ENCODE results near the gene CLDN15. TPM values are rescaled to one million over a fixed set of nuclear protein-coding genes. Genes with fewer than 3 reads are reported as not detected.

Gene CLDN15
- polyA plus RNA-seq, 1 donor, result 12.1 TPM

DNA sequence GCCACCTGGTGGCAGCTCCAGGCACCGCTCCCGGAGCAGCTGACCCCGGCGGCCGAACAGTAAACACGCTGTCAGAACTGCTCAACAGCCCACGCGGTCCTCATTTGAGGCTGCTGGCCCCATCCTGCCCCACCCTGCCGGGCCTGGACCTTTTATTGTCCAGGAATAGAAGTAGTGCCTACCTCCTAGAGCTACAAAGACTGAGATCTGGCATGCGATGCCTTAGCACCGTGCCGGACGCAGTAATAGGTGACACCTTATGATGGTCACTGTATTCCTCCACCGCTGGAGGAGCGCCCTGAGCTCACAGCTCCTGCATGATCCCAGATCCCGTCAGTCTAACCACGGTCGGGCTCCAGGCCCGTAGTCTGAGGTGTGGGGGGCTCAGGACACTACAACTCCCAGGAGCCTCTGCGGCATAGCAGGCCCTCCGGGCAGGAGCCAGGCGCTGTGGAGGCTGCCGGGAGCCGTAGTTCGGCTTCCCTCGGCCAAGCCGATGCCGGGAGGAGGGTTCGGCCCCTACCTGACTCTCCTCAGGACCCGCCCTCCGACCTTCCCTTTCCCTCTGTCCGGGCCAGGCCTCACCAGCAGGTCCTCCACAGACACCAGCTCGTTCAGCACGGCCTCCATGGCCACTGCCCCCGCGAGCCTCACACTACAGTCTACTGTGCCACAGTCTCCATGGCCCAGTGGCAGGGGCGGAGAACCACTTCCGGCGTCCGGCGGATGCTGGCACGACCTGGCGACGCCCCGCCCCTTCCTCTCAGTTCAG, 7.0 kb upstream of the CLDN15 start, which contains the start of gene FIS1:
TSS of gene FIS1 (minus strand) at position 707 of the 772 bp plus-strand sequence. CDS start at position 630, 77 bp downstream.
- peak; percentile 89 for DNase-seq

- DNase-seq, result no peak
Observed at GRCh38 chr7:101243646-101244374, 6.2 kb upstream of the CLDN15 start.

GRCh38 chr7:101241443-101242349, 4.1 kb upstream of the CLDN15 start:
- no peak for DNase-seq

- no peak for DNase-seq
Observed at GRCh38 chr7:101241015-101241363, 3.4 kb upstream of the CLDN15 start.

DNA sequence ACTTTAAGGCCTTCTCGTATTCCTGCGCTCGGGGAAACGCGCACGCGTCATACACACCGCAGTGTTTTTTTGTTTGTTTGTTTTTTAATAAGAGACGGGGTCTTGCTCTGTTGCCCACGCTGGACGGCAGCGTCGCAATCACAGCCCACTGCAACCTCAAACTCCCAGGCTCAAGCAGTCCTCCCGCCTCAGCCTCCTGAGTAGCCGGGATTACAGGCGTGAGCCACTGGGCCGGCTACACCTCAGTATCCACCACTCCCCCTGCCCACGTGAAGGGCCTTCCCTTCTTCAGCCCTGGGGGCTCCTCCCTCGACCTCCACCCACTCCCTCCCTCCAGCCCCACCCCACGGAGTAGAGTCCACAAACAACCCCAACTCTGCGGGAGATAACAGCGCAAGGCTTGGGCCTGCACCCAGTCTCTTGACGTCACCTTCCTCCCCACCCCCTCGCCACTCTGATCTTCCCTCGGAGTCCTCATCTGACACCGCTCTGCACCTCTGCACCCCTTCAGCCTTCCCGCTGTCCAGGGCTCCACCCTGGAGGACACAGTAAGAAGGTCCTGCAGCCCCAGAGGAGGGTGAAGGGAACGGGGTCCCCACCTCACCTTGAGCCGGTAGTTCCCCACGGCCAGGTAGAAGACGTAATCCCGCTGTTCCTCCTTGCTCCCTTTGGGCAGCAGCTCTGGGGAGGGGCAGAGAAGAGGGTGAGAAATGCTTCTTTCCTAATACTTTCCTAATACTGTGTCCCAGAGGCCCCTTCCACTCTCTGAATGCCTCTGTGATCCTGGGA, 2.8 kb upstream of the CLDN15 start:
- DNase-seq, result no peak

- no peak for DNase-seq
Observed at GRCh38 chr7:101239951-101240220, 2.3 kb upstream of the CLDN15 start.

GRCh38 chr7:101239191-101239950, 1.8 kb upstream of the CLDN15 start:
- DNase-seq, result no peak

DNA sequence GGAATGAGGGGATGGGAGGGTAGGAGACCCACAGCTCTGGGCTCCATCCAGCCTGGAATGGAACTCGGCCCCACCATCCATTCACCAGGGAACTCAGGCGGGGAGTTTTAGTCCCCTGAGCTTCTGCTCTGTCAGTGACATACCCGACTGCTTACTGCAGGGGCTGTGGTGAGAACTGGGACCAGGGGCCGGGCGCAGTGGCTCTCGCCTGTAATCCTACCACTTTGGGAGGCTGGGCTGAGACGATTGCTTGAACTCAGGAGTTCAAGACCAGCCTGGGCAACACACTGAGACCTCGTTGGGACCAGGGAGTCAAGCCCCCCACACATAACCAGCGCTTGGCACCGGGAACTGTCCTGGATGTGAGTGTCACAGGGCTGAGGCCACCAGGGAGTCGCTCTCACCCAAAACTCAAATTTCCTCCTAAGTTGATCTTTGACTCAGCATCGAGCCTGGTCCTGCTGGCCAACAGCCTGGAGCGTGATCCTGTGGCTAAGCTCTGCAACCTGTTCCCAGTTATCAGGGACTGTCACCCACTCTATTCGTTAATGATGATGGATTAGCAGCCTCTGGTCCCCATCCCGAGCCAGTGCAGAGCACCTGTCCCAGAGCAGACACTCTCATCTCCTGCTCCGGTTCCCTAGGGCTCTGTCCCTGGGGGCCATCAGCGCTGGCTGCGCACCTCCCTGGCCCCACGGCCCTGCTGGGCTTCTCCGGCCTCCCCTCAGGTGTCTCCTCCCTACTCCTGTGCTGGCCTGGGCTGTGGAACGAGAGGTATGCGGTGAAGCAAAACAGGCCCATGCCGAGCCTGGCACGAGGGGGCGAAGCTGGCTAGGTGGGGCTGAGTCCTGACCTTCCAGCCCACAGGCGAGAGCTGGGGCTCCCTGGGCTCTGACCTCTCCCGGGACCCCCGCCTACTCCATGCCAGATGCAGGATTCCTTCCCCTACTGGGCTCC, 902 bp upstream of the CLDN15 start:
- no peak for DNase-seq

DNA sequence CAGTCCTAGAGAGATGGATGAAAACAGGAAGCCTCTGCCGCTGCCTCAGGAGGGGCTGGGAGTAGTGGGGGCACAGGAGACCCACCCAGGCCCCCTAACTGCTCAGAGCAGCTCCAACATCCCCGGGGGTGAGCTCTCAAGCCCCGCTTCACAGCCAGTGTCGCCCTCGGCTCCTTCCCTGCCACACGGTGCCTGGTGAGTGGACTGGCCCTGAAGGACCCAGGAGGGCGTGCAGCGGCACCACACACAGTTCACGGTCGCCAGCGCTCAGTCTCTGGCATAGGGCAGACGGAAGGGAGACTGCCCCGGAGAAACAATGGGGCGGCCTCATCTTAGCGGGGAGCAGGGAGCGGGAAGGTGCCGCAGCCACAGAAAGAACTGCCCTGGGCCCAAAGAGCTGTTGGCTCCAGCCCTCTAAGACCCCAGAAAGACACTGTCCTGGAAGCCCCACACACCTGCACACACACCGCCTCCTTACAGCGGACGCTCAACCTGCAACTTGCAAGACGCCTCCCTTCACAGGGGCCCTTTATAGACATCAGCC, 1.2 kb downstream of the CLDN15 start:
- no peak for DNase-seq

- no peak for DNase-seq
Observed at GRCh38 chr7:101235522-101235921, 2.1 kb downstream of the CLDN15 start.

- DNase-seq, result no peak
Observed at GRCh38 chr7:101235050-101235449, 2.6 kb downstream of the CLDN15 start.

DNA sequence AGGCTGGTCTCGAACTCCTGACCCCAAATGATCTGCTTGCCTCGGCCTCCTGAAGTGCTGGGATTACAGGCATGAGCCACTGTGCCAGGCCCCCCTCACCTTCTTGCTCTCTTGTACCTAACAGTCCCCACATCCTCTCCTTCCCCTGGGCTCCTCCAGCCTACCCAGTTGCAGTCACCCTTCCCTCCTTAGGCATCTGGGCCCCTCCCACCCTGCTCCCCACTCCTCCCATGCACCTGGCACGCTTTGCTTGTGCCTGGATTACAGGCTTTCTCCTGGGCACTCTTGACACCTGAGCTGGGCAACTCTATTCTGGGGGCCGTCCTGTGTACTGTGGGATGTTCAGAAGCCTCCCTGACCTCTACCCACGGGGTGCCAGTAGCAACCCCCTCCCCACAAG, 3.0 kb downstream of the CLDN15 start:
- no peak for DNase-seq

DNA sequence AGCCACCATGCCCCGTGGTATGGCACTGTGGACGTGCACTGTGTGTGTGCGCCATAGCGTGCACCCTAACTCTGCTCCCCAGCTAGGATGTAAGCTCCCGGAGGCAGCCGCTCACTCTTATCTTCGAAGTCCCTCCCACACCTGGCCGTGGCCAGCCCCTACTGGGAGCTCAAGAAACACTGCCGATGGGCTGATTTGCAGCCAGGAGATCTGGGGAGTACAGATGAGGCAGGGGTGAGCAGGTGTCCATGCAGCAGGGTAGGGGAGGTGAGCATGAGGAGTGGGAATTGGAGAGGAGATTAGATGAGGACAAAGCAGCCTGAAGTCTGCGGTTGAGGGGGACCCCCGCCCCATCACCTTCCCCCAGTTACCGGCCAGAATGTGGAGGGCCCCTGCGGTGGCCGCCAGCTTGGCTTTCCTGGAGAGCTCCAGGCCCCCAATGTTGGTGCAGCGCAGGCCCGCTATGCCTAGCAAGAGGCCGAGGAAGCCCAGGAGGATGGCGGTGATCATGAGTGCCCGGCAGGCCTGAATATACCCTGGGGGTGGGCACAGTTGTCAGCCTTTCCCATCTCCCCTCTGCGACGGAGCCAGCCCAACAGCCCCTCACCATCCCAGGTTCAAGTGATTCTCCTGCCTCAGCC, 3.6 kb downstream of the CLDN15 start:
- DNase-seq, result no peak

DNA sequence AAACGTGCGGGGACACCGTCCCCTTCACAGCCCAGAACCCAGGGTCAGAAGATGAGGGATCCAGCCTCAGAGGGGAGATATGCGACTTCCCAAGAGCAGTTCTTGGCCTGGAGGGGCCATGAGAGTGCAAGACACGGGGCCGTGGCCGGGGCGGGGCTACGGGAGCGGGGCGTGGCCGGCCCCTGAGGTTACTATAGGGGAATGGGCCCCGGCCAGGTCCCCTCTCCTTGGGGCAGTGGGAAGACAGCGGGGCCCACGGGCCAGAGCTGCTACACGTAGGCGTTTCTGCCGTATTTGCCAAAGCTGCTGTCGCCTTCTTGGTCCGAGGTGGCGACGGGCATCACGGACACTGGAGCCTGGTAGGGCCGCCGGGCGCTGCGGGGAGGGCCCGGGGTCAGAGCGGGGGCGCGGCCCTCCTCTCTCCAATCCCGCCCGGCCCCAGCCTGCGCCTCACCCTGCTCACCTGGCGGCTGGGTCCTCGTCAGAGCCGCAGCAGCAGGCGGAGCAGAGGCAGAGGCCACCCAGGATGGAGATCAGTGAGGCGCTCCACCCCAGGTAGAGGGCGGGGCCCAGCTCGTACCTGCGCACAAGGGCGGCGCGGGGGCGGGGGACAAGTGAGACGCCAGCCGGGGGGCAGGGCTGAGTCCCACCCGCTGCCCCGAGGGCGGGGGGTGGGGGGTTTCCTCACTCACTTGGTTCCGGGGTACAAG, 5.3 kb downstream of the CLDN15 start:
- DNase-seq, result no peak

DNA sequence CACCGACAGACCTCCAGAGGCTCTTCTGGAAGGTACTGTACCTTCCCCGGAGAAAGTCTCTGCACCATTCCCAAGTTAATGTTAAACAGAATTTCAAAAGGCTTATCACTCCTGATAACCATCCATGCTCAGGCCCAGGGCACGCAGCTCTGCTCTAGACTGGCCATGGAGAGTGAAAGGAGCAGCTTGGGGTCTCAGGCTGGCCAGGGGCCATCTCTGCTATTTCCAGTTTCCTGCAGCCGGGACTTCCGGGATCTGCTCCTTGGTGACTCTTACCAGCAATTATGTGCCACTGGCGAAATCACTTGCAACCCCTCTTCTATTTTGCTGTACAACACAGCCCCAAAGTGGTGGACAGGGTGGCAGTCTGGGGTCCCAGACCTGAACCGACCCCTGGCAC, 6.0 kb downstream of the CLDN15 start:
- DNase-seq, result no peak

- DNase-seq, result no peak
Observed at GRCh38 chr7:101226721-101227120, 10.9 kb downstream of the CLDN15 start.

GRCh38 chr7:101225650-101226049, 12.0 kb downstream of the CLDN15 start:
- DNase-seq, result no peak

DNA sequence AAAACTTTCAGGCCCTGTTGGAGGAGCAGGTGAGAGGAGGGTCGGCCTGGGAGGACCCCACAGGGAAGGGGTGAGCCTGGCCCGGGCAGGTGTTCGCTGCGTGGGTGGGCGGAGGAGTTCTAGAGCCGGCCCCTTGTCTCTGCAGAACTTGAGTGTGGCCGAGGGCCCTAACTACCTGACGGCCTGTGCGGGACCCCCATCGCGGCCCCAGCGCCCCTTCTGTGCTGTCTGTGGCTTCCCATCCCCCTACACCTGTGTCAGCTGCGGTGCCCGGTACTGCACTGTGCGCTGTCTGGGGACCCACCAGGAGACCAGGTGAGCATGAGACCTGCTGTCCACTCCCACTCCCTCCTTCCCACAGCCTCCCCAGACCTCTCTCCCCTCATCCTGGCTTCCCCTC, 14.1 kb downstream of the CLDN15 start:
- no peak for DNase-seq
